HG03103 (cell line): Measurements from ENCODE around the gene CACNG7.
"Not testable (repeated sequence)": the region's sequence is repeated elsewhere in the genome, so short reads cannot be mapped to it uniquely, and the experiment has no call there.

Source experiments
- ATAC-seq: cut with Tn5 transposase; IDR thresholded peaks from one replicate; pipeline ENCODE4 v1.9.1; 2021; ENCODE audit warnings: low read depth; ENCODE audit not compliant: unreplicated experiment

The CACNG7 gene

GRCh38 chr19:53947624-53948023, 38.5 kb downstream of the CACNG7 start:
- no peak for ATAC-seq

- ATAC-seq = not testable (repeated sequence)
These were observed 39.5 kb downstream of the CACNG7 start for GRCh38 chr19:53948611-53949010.

- no peak for ATAC-seq
These were observed 42.4 kb downstream of the CACNG7 start for GRCh38 chr19:53951436-53951835.

- ATAC-seq = no peak
These were observed 42.9 kb downstream of the CACNG7 start for GRCh38 chr19:53951947-53952346.

- ATAC-seq = no peak
These were observed 44.3 kb downstream of the CACNG7 start for GRCh38 chr19:53953383-53953782.

GRCh38 chr19:53957448-53958167, 48.5 kb downstream of the CACNG7 start:
- ATAC-seq = no peak

GRCh38 chr19:53958168-53958571, 49.1 kb downstream of the CACNG7 start:
- ATAC-seq = no peak

GRCh38 chr19:53958823-53959757, 50.0 kb downstream of the CACNG7 start:
- ATAC-seq = no peak

- ATAC-seq = no peak
These were observed 51.1 kb downstream of the CACNG7 start for GRCh38 chr19:53960187-53960586.

GRCh38 chr19:53960886-53961285, 51.8 kb downstream of the CACNG7 start:
- ATAC-seq = no peak

- no peak for ATAC-seq
These were observed 52.7 kb downstream of the CACNG7 start for GRCh38 chr19:53961523-53962356.

GRCh38 chr19:53962887-53963431, 53.9 kb downstream of the CACNG7 start, which contains the start of gene CACNG8:
Gene CACNG8 (plus strand): TSS chr19:53962937.
- ATAC-seq = no peak

- no peak for ATAC-seq
These were observed 56.0 kb downstream of the CACNG7 start for GRCh38 chr19:53965091-53965490.

GRCh38 chr19:53966931-53967330, 57.9 kb downstream of the CACNG7 start:
- no peak for ATAC-seq

GRCh38 chr19:53969366-53969765, 60.3 kb downstream of the CACNG7 start:
- ATAC-seq = no peak

- ATAC-seq = no peak
These were observed 62.6 kb downstream of the CACNG7 start for GRCh38 chr19:53971673-53972072.

- no peak for ATAC-seq
These were observed 68.4 kb downstream of the CACNG7 start for GRCh38 chr19:53977429-53977990.

GRCh38 chr19:53977991-53978731, 69.1 kb downstream of the CACNG7 start:
- no peak for ATAC-seq
